ENCODE measurements around the gene UNC5B.

Gene UNC5B

DNA sequence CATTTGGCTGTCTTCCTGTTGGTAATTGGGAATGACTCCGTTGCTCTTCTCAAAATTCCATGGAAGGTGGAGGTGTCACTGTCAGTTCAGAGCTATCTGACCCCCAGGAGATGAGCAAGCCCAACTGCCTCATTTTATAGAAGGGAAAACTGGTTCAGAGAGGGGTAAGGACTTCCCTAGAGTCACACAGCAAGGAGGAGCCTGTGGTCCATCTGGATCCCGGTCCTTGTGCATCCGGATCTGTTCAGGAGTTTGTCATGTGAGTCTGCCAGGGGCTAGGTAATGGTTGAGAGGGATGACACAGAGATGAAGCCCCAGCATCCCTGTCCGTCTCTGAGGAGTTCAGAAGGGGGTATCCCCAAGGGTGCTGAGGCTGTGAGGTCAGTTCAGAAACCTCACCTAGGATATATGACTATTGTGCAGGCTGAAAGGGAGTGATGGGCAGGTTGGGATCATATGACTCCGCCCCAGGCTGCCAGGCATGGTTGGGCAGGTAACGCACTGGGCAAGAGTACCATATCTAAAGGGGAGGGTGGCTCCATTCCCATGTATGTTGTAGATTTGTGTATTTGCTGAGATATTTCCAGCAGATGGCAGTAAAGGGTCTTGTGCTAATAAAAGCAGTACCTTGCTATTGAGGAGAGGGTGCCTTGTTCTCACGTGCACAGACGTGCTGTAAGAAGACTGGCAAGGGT is 90.7 kb downstream of the UNC5B start:
- DNase-seq, result peak; percentile 37

- DNase-seq, result no peak
Observed at GRCh38 chr10:71303569-71303907, 91.2 kb downstream of the UNC5B start.

DNA sequence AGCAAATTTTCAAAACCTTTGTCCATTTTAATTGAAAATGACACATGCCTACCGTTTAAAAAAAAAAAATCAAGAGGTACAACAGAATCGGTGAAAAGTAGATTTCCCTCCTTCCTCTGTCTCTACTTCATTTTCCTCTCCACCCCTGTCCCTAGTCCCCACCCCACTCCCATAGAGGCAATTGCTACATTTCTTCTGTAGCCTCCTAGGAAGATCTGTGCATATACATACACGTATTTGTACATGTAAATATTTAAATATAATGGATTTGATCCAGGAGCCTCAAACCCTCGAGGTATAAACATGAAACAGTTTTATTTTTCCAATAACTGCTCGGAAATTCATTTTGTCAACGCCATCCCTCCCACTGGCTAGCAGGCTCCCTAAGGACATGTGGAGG is 92.5 kb downstream of the UNC5B start:
- DNase-seq, result no peak

DNA sequence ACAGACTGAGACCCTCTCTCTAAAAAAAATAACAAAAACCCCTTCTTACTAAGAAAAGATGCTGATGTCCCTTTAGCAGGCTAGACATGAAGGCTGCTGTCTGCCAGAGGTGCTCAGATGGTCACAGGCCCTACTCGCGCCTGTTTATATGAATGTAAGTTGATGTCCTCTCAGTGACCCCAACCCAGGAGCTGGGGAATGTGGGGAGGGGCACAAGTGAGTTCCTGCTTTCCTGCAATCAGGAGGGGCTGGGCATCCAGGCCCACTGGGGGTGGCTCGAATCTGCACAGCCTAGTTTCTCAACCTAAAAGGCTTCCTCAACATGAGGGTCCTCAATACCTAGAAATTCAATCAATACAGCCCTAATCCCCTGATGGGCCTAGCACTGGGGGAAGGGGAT is 94.6 kb downstream of the UNC5B start:
- no peak for DNase-seq

- DNase-seq, result no peak
Observed at GRCh38 chr10:71307469-71308085, 95.2 kb downstream of the UNC5B start.

GRCh38 chr10:71308244-71308643 is 95.9 kb downstream of the UNC5B start:
- DNase-seq, result no peak

GRCh38 chr10:71308985-71309384 is 96.6 kb downstream of the UNC5B start:
- no peak for DNase-seq

DNA sequence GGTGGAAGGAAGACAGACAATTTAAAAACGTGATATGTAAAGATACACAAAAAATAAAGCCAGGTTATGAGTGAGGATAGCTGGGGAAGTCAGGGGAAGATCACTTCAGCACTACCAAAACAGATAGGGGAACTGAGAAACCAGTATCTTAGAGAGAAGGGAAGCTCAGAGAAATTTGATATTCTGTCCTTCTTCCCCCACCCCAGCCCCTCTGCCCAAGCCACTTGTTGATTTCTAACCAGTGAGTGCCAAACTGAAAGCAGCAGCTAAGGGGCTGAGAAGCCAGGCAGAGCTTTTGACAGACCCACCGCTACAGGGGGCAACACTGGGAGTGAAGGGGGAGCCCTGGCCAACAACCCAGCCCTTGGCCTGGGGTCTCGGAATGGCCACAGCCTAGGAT is 97.5 kb downstream of the UNC5B start:
- no peak for DNase-seq

DNA sequence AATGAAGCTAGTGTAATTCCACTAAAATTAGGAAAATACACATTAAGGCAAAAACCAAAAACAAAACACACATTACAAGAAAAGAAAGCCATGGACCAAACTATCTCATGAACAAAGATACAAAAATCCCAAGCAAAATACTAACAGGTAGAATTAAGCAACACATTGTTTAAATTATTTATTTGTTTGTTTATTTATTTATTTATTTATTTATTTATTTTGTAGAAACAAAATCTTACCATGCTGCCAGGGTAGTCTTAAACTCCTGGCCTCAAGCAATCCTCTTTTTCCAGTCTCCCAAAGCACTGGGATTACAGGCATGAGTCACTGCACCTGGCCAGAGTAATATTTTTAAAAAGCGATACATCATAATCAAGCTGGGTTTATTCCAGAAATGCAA is 99.8 kb downstream of the UNC5B start:
- no peak for DNase-seq

DNA sequence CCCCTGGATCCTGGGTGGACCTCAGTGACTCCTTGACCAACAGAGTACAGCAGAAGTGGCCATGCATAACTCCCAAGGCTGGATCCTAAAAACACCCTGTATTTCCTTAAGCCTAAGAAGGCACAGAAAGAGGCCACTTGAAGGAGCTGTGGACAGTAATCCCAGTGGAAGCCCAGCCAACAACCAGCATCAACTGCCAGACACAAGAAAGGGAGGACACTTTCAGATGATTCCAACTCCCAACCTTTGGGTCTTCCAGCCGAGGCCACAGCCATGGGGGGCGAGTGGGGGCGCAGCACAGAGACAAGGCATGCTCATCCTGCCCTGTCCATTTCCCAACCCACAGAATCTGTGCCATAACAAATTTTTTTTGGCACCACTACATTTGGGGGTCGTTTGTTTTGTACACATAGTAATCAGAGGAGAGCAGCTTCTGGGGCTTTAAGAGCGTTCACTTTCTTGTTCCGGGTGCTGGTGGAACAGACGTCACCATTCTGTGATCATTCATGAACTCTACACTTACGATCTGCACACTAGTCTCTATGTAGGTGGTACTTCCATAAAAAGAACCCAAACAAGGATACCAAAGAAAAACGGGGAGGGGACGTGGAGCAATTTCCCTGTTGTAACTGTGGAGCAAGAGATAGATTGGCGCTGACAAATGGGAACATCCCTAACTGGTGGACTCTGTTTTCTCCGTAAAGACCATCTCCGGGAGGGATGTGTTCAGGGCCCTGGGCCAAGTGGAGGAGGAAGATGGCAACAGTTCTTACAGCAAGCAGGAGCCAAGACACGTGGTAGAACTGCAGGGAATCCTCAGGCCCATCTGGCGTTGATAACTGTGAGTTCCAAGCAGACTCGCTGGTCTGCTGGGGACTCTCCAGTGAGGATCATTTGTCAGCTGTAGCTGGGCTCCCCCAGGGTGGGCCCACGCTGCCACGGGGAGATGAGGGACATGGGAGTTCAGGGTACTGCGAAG is 100.7 kb downstream of the UNC5B start:
- DNase-seq, result no peak

DNA sequence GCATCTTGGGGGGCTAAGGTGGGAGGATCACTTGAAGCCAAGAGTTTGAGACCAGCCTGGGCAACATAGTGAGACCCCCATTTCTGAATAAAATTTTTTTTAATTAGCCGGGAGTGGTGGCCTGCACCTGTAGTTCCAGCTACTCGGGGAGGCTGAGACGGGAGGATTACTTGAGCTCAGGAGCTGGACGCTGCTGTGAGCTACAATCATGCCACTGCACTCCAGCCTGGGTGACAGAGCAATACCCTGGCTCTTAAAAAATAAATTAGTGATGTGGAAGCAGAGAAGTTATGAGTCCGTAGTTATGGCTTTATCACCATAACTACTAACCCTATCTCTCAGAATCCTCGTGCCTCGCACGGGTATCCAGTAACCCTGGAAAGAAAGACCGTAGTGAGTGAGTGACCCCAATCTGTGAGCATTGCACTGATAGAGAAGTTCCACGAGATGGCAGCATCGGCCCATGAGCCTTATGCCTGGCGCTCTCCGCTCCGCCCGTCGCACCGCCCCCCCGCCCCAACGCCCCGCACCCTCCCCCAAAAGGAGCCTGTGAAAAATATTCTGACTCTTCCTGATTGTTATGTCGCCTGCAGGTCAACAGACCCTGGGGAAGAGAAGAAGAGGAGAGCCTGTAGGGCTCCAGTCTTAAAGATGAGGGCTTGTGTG is 101.8 kb downstream of the UNC5B start:
- DNase-seq, result no peak

DNA sequence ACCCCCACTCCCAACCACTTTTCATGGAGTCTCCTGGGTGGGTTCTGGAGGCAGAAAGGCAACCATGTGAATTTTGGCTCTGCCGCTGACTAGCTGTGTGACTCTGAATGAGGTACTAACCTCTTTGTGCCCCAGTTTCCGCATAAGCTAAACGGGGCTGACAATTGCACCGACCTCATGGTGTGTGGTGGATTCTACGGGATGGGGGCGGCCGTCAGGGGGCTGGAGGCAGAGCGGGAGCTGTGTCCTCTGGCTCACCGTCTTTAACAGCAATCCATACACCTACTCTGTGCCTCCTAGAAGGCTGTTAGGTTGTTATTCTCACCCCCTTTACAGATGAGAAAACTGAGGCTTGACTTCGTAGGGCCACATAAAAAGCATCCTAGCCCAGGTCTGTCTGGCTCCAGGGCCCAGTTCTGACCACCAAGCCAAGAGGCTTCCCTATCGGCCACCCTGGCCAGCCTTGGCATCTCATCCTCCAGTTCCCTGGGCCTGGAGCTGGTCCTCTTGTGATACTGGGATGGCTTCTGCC is 102.4 kb downstream of the UNC5B start:
- DNase-seq, result no peak

DNA sequence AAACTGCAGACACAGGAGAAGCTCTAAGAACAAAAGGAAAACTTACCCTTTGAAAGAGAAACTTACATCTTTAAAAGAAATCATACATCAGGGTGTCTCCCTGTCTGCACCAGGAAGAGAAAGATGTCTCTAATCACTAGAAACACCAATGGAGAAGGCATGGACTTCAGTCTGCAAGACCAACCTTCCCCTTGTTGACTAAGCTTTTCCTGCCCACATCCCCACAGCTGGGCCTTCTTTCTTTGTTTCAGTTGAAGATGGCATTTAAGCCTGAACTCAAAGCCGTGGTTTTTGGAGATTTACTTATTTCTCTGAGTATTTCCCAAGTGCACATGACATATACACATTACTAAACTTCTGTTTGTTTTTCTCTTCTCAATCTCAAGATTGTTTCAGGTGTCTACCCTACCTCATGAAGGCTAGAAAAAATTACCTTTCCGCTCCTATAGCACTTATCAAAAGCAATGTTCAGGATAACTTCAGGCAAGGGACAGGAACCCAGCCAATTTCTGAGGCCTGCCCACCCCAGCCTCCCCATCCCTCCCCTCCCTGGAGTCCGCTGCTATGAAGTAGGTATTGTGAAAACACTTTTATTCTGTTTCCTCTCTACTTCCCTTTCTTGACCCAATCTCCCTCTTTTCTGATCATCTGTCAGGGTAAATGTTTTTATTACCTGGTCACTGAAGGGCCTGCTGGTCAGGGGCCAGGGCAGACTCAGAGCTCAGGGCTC is 103.9 kb downstream of the UNC5B start:
- no peak for DNase-seq

DNA sequence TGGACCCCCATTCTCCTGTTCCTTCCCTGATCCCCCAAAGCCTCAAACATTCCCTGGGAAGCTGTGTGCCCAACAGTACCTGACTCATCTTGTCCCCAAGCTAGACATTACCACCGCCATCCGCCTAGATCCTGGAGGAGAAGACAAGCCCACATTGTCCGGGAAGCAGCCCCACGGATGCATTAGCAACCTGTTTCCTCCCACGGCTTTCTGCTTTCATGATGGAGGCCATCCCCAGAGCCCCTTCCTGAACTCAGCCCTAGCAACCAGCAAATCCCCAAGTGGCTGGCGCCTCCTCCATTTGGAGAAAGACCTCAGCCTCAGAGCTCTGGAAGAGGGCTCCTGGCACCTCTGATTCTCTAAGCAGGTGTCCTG is 104.4 kb downstream of the UNC5B start:
- DNase-seq, result no peak

- DNase-seq, result no peak
Observed at GRCh38 chr10:71317739-71318138, 105.4 kb downstream of the UNC5B start.

GRCh38 chr10:71319042-71319799 is 106.9 kb downstream of the UNC5B start, which contains the start of gene SLC29A3:
Gene SLC29A3 (plus strand): TSS chr10:71319259. CDS start chr10:71319310, 51 bp downstream.
- DNase-seq, result peak; percentile 66

DNA sequence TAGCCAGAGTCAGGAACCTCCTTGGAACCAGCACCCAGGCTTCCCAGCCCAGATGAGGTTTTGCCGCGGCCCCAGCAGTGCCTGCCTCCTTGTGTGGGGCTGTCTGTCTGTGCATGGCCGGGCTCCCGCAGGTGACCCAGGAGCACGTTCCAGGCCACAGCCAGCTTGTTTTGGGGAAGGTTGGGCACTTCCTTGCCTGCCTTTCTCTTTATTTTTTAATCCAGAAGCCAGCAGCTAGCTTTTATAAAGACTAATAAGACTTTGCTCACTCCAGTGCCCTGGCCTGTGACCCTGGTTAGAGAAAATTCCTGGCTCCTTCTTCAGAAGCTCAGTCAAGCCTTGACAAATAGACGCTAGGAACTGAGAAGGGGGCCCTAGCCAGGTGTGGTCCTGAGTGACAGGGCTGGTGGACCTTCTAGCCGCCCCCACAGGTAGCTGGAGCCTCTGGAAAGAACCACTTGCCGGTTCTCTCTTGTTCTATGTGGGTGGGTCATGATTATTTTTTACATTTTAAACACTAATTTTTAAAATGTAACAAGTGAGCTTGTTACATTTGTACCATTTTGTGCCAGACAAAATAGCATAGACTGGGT is 107.5 kb downstream of the UNC5B start:
- DNase-seq, result no peak

- DNase-seq, result no peak
Observed at GRCh38 chr10:71320592-71320991, 108.2 kb downstream of the UNC5B start.

DNA sequence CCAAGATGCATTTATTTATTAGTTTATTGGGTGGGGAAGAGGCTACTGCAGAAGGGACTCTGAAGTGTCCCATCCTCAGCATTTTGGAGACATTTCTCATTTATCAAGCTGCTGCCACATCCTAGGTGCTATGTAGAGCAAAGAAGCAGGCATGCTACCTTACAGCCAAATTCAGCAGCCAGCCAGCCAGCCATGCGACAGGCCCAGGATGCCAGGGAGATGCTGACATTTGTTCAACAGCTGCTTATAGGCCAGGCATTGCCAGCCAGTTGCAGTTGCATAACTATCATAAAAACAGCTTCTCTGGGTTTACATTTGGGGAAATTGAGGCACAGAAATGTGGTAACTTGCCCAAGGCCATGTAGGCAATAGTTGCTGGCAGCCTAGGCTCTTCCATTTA is 109.0 kb downstream of the UNC5B start:
- no peak for DNase-seq

- no peak for DNase-seq
Observed at GRCh38 chr10:71323407-71323806, 111.0 kb downstream of the UNC5B start.

DNA sequence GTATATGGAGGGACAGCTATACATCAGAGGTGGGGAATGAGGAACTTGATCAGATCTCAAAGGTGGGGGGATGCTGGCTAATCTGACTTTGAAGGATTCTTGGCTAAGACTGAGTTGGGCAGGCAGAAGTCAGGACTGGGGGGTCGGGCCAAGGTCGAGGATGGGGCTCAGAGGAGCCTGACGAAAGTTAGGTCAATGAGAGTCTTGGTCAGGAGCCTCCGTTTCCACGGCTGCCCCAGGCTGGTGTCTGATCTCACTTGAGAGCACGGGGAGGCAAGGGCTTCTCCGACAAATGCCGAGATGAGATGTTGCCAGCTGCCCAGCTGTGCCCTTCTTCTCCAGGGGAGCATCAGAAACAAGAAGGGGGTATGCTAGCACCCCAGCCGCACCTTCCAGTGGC is 112.4 kb downstream of the UNC5B start:
- no peak for DNase-seq
